Activated CD4-positive, alpha-beta T cell treated with anti-CD3 and anti-CD28 coated beads, Interleukin-2, Interleukin-4, amounts not matched to agents 100 ng/mL and 50 ng/mL, durations not matched to agents 16 hours and 8 hours (primary cell): Measurements from ENCODE around the gene SS18L1.

Experiments used
- DNase-seq: peaks from one replicate; pipeline ENCODE4 v3.0.0-alpha.2; 2020; ENCODE audit warnings: low spot score

Gene SS18L1

DNA sequence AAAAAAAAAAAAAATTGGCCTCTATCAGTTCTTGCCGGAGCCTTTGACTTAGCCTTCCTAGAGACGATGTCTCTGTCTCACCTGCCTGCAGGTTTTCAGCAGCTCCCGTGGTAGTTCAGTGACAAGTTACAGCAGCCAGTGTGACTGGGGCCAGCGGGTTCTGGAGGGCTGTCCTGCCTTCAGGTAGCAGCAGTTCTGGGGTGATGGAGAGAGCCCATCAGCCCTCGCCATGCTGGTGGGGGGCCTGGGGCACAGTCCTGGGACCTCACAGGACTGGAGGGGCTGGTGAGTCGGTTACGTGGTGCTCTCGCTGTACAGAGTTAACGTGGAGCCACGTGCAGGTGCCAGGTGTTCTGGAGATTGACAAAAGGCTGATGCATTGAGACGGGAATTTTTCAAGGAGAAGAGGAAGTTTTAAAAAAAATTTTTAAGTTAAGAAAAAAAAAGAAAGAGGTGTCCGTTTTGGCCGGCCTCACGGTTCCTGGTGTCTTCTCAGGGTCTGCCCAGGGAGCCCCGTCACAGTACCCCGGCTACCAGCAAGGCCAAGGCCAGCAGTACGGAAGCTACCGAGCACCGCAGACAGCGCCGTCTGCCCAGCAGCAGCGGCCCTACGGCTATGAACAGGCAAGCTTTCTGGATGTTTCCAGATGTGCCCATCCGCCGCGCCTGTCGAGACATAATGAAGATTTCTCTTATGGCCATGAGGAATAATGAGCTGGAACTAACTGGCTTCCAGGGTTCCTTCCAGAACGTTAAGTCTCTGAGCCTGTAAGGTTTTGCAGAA is 30.6 kb downstream of the SS18L1 start:
- DNase-seq, result no peak

DNA sequence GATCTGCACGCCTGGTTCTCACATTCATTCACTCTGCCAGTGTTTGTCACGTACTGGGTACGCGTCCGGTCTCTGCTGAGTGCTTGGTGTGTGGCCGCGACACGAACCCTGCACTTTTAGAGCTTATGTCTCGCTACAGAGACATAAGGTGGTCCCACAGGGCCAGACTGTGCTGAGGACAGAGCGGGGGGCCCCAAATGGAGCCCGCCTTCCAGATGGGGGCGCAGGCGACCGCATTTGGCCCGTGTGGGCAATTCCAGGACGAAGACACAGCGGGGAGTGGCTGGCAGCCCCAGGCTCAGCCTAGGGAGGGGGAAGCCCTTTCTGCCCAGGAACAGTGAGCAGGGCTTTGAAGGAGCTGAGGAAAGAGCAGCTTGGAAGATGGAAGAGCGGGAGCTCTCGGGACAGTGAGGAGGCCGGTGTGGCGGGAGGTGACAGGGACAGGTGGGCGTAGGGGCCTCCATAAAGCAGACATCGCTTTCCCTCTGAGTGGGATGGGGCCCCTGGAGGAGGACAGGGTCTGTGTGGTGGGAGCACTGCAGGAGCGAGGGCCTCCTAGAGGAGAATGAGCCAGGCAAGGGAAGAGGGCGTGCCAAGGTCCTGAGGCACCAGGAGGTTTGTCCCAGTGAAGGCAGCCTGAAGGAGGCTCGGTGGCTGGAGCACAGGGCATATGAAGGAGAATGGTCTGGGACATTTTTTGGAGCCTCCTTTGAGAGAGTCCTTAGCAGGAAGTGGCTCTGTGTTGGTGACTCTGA is 31.5 kb downstream of the SS18L1 start:
- DNase-seq, result no peak

DNA sequence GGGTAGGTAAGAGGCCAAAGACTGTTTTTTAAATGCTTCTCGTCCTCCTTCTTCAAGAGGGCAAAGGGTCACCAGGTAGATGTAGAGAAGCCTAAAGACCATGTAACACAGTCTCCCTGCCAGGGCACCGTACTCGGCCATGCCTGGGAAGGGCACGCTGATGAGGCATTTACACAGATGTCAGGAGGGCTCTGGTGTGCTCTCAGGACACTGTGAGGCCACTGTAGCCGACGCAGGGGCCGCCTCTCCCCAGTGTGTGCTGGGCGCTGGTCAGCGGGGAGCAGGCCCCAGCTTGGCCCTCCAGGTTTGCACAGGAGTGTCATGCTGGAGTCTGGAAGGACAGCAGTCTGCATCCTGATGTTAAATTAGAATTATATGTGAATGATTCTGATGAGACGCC is 32.1 kb downstream of the SS18L1 start:
- DNase-seq, result no peak

DNA sequence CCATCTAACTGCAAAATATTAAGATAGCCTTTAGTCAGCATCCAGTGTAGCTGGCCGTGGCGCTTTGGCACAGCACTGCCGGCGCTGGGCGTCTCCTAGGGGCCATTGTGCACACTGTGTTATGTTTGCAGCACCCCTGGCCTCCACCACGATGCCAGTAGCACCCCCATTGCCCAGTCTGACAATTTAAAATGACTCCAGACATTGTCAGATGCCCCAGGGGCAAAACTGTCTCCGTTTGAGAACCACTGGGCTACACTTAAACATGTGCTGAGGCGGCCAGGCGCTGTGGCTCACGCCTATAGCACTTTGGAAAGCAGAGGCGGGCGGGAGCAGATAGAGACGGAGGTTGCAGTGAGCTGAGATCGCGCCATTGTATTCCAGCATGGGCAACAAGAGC is 33.3 kb downstream of the SS18L1 start:
- DNase-seq, result no peak

DNA sequence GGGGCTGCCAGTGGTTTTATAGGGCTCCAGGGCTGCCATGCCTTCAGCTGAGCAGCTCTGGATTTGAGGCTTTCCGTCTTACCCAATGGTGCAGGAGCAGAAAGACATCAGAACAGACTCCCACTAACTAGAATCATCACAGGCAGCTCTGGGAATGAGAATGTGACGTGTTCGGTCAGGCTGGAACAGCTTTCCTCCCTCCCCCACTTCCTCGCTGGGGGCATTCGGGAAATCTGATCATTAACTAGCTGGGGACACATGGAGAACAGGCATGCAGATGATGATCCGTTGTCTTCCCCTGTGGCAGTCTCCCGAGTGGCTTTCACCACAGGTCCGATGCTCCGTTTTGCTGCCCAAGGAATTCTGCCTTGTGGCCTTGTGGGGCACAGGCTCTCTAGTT is 33.7 kb downstream of the SS18L1 start:
- no peak for DNase-seq

DNA sequence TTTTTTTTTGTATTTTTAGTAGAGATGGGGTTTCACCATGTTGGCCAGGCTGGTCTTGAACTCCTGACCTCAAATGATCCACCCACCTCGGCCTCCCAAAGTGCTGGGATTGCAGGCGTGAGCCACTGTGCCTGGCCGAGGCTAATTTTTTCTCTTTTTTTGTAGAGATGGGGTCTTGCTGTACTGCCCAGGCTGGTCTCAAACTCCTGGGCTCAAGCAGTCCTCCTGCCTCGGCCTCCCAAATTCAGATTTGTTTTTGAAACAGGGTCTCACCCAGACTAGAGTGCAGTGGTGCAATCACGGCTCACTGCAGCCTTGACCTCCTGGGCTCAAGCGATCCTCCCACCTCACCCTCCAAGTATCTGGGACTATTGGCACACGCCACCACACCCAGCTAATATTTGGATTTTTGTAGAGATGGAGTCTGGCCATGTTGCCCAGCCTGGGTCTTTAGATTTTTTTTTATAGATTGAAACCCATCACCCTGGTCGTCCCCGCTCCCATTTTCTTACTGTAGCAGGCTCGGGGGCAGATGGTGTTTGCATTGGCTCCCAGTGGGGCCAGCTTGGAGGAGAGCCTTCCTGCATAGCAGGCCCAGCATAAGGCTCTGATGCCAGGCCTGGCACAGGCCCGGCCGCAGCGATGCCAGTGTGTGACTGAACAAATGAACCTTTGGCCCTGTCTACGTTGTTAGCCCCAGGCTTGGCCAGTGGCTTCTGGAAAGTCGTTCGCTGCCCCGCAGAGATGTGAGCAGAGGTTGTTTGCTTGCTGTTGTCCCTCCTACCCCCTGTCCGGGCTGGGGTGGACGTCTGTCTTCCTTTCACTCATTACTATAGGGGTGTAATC is 35.0 kb downstream of the SS18L1 start:
- DNase-seq, result no peak

DNA sequence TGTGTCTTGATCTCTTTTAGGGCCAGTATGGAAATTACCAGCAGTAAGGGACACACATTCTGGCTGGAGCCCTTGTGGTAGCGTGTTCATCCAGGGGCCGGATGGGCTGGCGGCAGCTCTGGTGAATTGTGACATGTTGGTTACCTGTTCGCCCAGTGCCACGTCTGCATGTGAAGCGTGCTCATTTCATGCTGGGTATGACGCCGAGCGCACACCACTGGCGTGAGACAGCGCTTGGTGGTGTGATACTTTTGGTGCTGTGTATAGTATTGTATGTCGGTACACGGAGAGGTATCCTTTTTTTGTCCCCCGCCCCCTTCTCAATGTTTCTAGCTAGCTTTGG is 35.6 kb downstream of the SS18L1 start:
- no peak for DNase-seq

DNA sequence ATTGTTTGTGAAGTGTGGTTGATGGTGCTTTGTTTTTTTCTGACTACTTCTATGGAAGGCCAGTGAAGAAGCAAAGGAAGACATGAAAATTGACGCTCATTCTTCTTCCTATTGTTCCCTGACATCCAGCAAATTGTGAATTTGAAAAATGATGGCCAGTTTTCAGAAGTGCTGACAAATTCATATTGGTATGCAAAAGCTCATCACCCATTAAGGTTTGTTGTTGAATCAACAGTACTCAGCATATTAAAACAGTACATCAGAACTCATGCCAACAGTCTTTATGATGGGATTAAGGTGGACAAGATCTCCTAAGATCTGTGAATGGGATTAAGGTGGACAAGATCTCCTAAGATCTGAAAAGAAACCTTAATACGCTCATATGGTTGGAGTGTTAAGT is 38.2 kb downstream of the SS18L1 start:
- no peak for DNase-seq

DNA sequence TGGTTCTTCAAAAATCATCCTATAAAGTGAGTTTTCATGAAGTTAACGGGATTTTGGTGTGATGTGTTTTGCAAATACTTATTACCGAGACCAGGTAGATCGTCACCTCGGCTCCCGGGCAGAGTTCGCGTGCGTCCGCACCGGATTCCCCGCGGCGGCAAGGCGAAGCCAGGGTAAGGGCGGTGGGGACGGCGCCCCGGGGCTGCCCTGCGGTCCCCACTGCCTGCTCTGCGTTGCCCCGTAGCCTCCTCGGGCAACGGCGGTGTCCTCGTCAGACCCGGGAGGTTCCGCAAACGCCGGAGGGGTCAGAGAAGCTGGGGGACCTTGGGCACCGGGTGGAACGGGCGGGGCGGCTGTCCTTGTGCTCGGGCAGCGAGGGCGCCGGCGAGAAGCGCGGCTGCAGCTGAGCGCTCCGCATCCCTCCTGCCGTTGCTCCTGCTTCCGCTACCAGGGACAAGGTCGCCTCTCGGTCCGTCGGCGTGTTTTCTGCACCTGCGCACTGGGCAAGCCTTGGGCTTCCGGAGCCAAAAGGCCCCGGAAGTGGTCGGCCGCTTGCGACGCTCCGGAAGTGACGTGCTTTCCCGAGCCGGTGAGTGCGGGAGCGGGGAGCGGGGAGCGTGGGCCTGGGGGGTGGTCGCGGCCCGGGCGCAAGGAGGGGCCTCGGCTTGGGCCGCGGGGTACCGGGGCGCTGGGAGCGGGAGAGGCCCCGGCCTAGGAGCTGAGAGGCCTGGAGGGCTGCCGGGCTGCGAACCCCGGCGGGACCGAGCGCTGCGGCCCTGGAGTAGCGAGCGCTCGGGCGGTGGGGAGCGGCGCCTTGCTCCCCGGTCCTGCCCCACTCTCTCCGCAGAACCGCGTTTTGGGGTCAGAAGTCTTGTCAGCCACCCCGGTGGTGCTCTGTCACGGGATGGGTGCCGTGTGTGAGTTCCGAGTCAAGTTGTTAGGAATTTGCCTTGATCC is 39.2 kb downstream of the SS18L1 start, which contains the start of gene MTG2:
Gene MTG2, plus strand, starts transcription at position 560 of the 957 bp plus-strand sequence. CDS start 10,393 bp downstream, outside the sequence.
- DNase-seq, result peak; percentile 96

DNA sequence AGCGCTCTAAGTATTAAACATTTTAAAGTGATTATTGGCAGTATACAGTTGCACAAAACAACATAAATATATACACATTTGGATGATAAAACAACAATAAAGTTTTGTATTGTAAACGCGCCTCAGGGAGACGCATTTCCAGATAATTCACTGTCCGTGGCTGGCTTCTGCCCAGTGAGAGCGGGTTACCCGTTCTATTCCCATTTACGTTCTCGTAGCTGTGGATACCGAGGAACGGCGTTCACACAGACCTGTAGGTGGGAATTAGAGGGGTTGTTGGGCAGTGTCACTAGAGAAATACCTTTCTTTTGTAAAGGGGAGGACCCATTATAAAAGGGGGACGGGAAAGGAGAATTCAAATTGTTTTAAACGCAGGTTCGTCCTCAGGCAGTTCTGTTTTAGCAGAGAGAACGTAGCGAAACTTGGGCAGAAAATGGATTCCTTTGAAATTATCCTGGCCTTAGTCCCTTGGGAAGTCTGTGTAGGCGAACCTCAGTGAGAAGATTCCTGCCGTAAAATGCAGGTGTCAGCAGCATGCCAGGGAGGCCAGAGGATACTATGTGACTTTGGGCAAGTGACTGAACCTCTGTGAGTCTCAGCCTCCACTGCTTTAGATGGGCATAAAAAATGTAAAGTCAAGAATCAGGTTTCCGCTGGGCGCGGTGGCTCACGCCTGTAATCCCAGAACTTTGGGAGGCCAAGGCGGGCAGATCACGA is 40.0 kb downstream of the SS18L1 start:
- DNase-seq, result no peak

DNA sequence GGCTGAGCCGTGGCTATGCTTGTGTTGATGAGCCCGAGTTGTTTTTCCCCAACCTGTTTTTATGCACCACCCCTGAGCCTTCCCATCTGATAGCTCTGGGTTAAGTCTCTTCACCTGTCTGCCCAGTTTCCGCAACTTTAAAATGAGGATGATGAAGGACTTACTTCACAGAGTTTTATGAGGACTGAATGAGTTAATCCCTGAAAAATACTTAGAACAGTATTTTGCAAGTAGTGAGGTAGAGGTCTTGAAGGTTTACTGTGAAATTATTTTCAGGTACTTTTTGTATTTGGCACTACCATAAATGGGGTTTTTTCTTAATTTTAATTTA is 42.5 kb downstream of the SS18L1 start:
- DNase-seq, result no peak

DNA sequence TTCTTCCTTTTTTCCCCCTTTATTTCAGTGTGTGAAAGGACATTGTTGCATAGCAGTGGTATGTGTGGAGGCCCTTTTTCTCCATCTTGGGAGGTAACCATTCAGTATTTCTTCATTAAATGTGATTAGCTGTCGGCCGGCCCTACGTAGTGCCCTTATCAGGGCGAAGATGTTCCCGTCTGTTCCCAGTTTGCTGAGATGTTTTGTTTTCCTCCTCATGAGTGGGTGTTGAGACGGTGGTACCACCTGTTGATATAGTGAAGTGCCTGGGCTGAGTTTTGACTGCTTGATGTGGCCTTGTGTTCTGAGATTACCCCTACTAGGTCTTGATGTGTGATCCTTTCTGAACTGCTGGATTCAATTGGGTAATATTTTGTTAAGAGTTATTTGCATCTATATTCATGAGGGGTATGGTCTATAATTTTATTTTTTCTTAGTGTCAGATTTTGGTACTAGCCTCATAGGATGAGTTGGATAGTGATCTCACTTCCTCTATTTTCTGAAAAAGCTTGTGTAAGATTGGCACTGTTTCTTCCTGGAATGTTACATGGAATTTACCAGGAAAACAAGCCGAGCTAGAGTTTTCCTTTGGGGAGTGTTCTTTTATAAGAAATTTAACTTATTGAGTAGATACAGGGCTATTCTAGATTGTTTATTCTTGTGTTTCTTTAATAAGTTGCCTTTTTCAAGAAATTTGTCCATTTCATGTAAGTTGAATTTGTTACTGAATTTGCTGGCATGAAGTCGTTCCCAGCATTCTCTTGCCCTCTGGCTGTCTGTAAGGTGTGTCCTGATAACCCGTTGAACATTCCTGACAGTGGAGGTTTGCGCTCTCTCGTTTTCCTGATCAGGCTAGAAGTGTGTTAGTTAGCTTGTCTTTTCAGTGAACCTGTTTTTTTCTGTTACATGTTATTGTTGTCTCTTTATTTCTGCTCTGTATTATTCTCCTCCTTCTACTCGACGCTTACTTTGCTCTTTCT is 43.6 kb downstream of the SS18L1 start:
- no peak for DNase-seq

DNA sequence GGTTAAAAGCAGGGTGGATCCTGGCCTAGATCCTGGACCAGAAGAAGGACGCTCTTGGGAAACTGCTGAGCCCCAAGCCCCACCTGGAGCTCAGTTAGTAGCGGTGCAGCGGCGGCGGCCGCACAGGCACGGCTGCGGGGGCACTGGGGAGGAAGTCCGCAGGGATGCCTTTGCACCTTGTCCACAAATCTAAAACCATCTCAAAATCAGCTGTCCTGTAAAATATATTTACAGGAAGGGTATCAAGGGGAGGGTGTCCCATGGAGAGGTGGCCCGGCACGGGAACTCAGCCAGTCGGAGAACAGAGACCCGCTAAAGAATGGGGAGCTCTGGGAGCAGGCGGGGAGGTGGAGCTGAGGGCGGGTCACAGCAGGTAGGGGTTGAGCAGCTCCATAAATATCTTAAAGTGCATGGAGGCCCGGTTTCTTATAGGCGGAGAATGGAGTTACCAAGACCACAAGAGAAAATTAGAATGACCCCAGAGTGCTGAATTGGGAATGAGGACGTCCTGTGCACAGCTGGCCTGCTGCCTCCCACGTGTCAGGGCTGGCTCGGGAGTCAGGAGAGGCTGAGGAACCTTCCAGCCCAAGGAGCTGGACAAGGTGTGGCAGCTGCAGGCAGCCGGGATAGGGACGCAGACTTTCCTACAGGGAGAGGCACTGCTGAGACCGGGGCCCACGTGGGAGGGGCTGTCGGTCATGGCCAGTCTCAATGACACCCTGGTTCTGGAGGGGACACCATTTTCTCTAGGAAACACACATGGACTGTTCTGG is 47.3 kb downstream of the SS18L1 start:
- DNase-seq, result no peak

DNA sequence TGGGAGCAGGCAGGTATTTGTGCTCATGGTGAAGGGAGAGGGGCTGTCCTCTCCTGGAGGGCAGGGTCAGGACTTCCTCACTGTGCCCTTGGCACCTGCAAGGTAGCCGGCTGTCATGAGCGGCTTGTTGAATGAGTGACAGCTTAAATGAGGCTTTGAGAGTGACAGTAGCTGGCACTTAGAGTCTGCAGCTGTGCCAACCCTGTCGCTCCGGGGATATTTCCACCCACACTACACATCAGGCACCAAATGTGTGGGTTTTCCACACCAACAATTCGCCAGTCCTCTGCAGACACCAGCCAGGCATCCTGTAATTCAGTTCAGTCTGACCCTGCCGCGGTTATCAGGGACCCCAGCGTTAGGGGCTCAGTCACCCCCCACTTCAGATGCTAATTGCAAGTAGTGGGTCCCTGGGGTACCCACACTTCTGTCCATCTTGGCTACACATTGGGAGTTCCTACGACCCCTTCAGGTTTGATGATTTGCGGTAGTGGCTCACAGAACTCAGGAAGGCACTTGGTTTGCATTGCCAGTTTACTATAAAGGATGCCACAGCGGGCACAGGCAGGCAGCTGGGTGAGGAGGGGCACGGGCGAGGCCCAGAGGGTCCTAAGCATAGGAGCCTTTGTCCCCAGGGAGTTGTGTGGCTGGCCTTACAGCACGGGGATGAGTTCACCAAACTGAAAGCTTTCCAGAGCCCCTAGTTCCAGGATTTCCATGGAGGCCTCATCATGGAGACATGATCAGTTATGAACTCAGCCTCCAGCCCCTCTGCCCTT is 48.4 kb downstream of the SS18L1 start:
- no peak for DNase-seq

DNA sequence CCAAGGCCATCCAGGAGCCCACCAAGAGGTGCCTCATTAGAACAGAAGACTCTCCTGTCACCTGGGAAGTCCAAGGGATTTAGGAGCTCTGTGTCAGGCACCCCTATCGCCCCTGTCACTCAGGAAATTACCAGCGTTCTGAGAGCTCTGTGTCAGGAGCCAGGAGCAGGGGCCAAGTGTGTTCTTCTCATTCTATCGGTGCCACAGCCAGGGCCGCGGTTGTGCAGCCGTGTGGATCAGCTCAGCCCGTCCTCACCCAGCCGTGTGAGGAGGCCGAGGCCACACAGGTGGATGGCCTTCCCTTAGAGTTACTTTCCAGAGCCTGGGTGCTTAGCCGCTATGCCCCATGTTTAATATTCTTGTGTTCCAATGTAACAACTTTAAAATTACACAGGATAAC is 49.1 kb downstream of the SS18L1 start:
- DNase-seq, result no peak

DNA sequence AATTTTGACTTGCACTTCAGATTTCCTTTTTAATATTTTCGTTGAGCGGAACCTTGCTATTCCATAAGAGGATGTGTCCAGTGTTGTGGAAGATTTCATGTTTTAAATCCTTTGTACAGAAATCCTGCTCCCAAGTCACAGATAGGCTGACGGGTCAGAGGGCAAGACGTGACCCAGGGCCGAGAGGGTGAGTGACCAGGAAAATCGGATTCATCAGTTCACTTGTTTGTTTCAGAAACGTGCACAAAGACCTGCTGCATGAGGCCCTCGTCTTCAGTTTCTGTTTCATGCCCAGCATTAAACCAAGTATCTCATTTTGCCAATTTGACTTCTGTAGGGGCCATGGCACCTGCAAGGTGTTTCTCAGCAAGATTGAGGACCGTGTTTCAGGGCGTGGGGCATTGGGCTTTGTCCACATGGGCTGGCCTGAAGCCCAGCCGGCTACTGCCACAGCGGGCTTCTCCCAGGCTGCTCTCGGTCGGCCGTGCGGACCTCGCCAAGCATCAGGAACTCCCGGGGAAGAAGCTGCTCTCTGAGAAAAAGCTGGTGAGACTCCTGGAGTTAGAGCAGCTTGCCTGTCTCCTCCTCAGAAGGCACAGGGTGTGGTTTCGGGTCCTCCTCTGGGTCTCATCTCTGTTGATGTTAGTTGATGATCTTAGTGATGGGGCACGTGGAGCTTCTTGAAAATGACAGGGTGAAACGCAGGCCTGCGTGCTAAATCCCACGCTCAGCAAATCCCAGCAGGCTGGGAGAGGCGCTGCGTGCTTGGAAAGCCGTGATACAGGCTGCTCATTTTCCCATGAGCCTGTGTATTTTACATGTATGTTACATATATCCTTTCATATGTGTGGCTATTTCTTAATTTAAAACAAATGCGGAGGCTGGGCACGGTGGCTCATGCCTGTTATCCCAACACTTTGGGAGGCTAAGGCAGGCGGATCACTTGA is 49.8 kb downstream of the SS18L1 start:
- DNase-seq, result no peak

DNA sequence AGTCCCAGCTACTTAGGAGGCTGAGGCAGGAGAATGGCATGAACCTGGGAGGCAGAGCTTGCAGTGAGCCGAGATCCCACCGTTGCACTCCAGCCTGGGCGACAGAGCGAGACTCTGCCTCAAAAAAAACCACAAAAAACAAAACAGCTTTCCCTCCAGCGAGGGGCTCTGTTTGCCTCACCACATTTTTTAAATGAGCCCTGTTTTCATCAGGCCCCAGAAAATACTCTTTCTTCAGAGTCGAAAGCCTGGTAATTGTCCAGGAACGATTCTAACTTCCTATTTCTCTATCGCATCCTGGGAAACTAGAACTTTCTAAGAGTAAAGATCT is 51.5 kb downstream of the SS18L1 start:
- no peak for DNase-seq
